Small intestine (tissue), 7 donors: ENCODE data around the gene WDR12. TPM values are rescaled to one million over a fixed set of nuclear protein-coding genes. Genes with fewer than 3 reads are reported as not detected.
"Not testable (repeated sequence)": the region's sequence is repeated elsewhere in the genome, so short reads cannot be mapped to it uniquely, and the experiment has no call there.

Experiments used
- DNase-seq, 2 donors: peaks; one replicate each; pipeline versions ENCODE4 v3.0.0 to v3.0.0-alpha.2; 2013
- FAIRE-seq: peaks from 2 replicates; lab custom pipeline; 2012; peaks lifted over from hg19 to GRCh38; lab: Jason Lieb, UNC
- H3K27ac ChIP-seq, 3 donors: one replicate each; pipeline ENCODE4 v1.5.1; 2013; ENCODE audit warnings: low read length in 2 of 3, mild to moderate bottlenecking in 2 of 3, control low read depth in 1 of 3, inconsistent platforms in 1 of 3, low read depth in 1 of 3, moderate library complexity in 1 of 3
- H3K27me3 ChIP-seq, 3 donors: one replicate each; pipeline ENCODE4 v1.6.1; 2013; ENCODE audit warnings: low read length in 3 of 3, inconsistent platforms in 1 of 3; ENCODE audit not compliant: control insufficient read depth in 3 of 3, insufficient read depth in 3 of 3
- H3K36me3 ChIP-seq, 3 donors: one replicate each; pipeline ENCODE4 v1.6.1; 2013; ENCODE audit warnings: low read length in 3 of 3, inconsistent platforms in 1 of 3, low read depth in 1 of 3, mild to moderate bottlenecking in 1 of 3, moderate library complexity in 1 of 3; ENCODE audit not compliant: control insufficient read depth in 3 of 3, insufficient read depth in 2 of 3
- H3K4me1 ChIP-seq, 3 donors: one replicate each; pipeline ENCODE4 v1.6.1; 2013; ENCODE audit warnings: low read length in 2 of 3, inconsistent platforms in 1 of 3, low read depth in 1 of 3, mild to moderate bottlenecking in 1 of 3, moderate library complexity in 1 of 3; ENCODE audit not compliant: control insufficient read depth in 3 of 3, insufficient read depth in 2 of 3
- H3K4me3 ChIP-seq, 3 donors: one replicate each; pipeline ENCODE4 v1.5.1; 2013; ENCODE audit warnings: low read length in 3 of 3, control low read depth in 1 of 3, inconsistent platforms in 1 of 3, low read depth in 1 of 3, mild to moderate bottlenecking in 1 of 3, moderate library complexity in 1 of 3
- H3K9me3 ChIP-seq, 2 donors: one replicate each; pipeline ENCODE4 v1.6.1; 2013; ENCODE audit warnings: low read depth in 1 of 2, low read length in 1 of 2; ENCODE audit not compliant: control insufficient read depth in 2 of 2, insufficient read depth in 1 of 2
- WGBS, 3 donors: extraction: QIAGEN DNeasy Blood & Tissue Kit; methylation state at CpG; one replicate each; pipeline ENCODE4 v1.1.7; 2013; 5-methylcytosine and 5-hydroxymethylcytosine counted together
- polyA plus RNA-seq, 4 donors: library from polyadenylated mRNA; stranded (reverse) in 3 of 4; unstranded in 1 of 4; fragments of 200-250 nt in 3 of 4; fragments of 120-200 nt in 1 of 4; gene quantifications; one replicate each; pipeline versions ENCODE4 v1.2.1 to v1.2.3, GENCODE V29; 2013
- donor health status: healthy with polysubstance abuse.
- donor health status: control.
- donor health status: control.
- donor health status: Bipolar disorder and iron deficiency.
- donor health status: healthy.

WDR12 gene
- polyA plus RNA-seq, 4 donors: 22.0 to 87.2 (median 29.3) TPM

GRCh38 chr2:202881570-202881969 is 29.9 kb downstream of the WDR12 start:
- H3K27me3 ChIP-seq: no peaks in the 10 kb centered on the region
- no peak for DNase-seq
- H3K4me3 ChIP-seq: no peak overlapping the region
- no peak for FAIRE-seq
- H3K27ac ChIP-seq: no peak overlapping the region
- H3K9me3 ChIP-seq: no peaks in the 10 kb centered on the region
- WGBS, 3 donors: 83 to 93% (median 91%) methylated on average over 4 of the region's 4 CpGs
- no peaks in the 10 kb centered on the region for H3K4me1 ChIP-seq
- peaks cover 8 to 52% (median 9%) of the 10 kb centered on the region in 3 donors for H3K36me3 ChIP-seq

GRCh38 chr2:202877699-202878098 is 33.8 kb downstream of the WDR12 start:
- H3K4me3 ChIP-seq: no peak overlapping the region
- no peaks in the 10 kb centered on the region for H3K9me3 ChIP-seq
- DNase-seq (no peak), FAIRE-seq (no peak)
- 98 to 100% (median 98%) methylated on average over 2 of the region's 2 CpGs for WGBS, 3 donors
- no peaks in the 10 kb centered on the region for H3K27me3 ChIP-seq
- H3K4me1 ChIP-seq: no peaks in the 10 kb centered on the region
- H3K36me3 ChIP-seq: peaks cover 4 to 30% (median 4%) of the 10 kb centered on the region in 3 donors
- no peak overlapping the region for H3K27ac ChIP-seq

- 0 to 1% (median 1%) methylated on average over 61 to 93 of the region's 93 CpGs for WGBS, 3 donors
- DNase-seq: peak; percentile 37 to 85
- no peaks in the 10 kb centered on the region for H3K36me3 ChIP-seq
- no peak for FAIRE-seq
- H3K4me1 ChIP-seq: no peaks in the 10 kb centered on the region
- H3K27ac ChIP-seq: peak within 1 kb of the TSS in 2 of 3 donors; percentile 0 to 76
- no peaks in the 10 kb centered on the region for H3K9me3 ChIP-seq
- no peaks in the 10 kb centered on the region for H3K27me3 ChIP-seq
- H3K4me3 ChIP-seq: peak within 1 kb of the TSS; percentile 64 to 71 (median 64)
These were observed 40.0 kb downstream of the WDR12 start, which contains the start of gene ICA1L for GRCh38 chr2:202871300-202872141. TSS of gene ICA1L (minus strand) at chr2:202871766. CDS start at chr2:202829009, 42,757 bp downstream.

- Histone ChIP-seq H3K4me3 (peak overlapping the region; percentile 64 to 71 (median 64)), H3K36me3 (no peaks in the 10 kb centered on the region), H3K9me3 (no peaks in the 10 kb centered on the region), H3K4me1 (no peaks in the 10 kb centered on the region), H3K27ac (peak overlapping the region in 1 of 3 donors; percentile 76), H3K27me3 (no peaks in the 10 kb centered on the region)
- DNase-seq (peak; percentile 64 to 83), FAIRE-seq (no peak)
- 1 to 4% (median 4%) methylated on average over 37 of the region's 37 CpGs for WGBS, 3 donors
These were observed 40.8 kb downstream of the WDR12 start for GRCh38 chr2:202870431-202871299.

GRCh38 chr2:202861987-202862386 is 49.5 kb downstream of the WDR12 start:
- Histone ChIP-seq H3K4me1 (no peaks in the 10 kb centered on the region), H3K27me3 (no peaks in the 10 kb centered on the region), H3K9me3 (no peaks in the 10 kb centered on the region), H3K4me3 (no peak overlapping the region), H3K36me3 (no peaks in the 10 kb centered on the region), H3K27ac (no peak overlapping the region)
- DNase-seq (no peak), FAIRE-seq (no peak)
- 95 to 98% (median 96%) methylated on average over 3 of the region's 3 CpGs for WGBS, 3 donors

GRCh38 chr2:202858601-202859000 is 52.9 kb downstream of the WDR12 start:
- Histone ChIP-seq H3K9me3 (no peaks in the 10 kb centered on the region), H3K4me3 (no peak overlapping the region), H3K36me3 (no peaks in the 10 kb centered on the region), H3K27ac (no peak overlapping the region), H3K27me3 (no peaks in the 10 kb centered on the region), H3K4me1 (no peaks in the 10 kb centered on the region)
- DNase-seq (no peak), FAIRE-seq (no peak)
- WGBS, 3 donors: 85 to 97% (median 95%) methylated on average over 3 of the region's 3 CpGs

GRCh38 chr2:202849343-202849742 is 62.1 kb downstream of the WDR12 start:
- not testable (repeated sequence) for DNase-seq, H3K9me3 ChIP-seq, H3K27ac ChIP-seq, H3K4me1 ChIP-seq, FAIRE-seq, H3K27me3 ChIP-seq, H3K36me3 ChIP-seq, H3K4me3 ChIP-seq
- WGBS, 3 donors: 76 to 98% (median 85%) methylated on average over 3 of the region's 3 CpGs

GRCh38 chr2:202848813-202849212 is 62.7 kb downstream of the WDR12 start:
- H3K9me3 ChIP-seq: no peaks in the 10 kb centered on the region
- no peak for DNase-seq
- FAIRE-seq: no peak
- H3K36me3 ChIP-seq: no peaks in the 10 kb centered on the region
- no peak overlapping the region for H3K4me3 ChIP-seq
- 66 to 76% (median 72%) methylated on average over 8 of the region's 8 CpGs for WGBS, 3 donors
- no peak overlapping the region for H3K27ac ChIP-seq
- H3K27me3 ChIP-seq: no peaks in the 10 kb centered on the region
- H3K4me1 ChIP-seq: no peaks in the 10 kb centered on the region
